K562 (cell line): ENCODE data around the gene ZSWIM3. TPM values are rescaled to one million over a fixed set of nuclear protein-coding genes. Genes with fewer than 3 reads are reported as not detected.
A peak's percentile ranks its signal among the peaks of the same experiment; 100 is the strongest.

Experiments used
- ARID3B ChIP-seq: fragments of 250-450 bp; sonication (Bioruptor Pico); IDR thresholded peaks from 2 replicates; pipeline ENCODE4 v1.4.0; 2020; ENCODE audit warnings: borderline replicate concordance
- ELK3 ChIP-seq: fragments of 450-650 bp; formaldehyde crosslinking; IDR thresholded peaks from 2 replicates; pipeline ENCODE4 v1.4.0; 2020; ENCODE audit warnings: mild to moderate bottlenecking
- GATA2 ChIP-seq: sonication (generic); formaldehyde crosslinking; IDR thresholded peaks from 2 replicates; pipeline ENCODE4 v1.4.0; 2020; ENCODE audit warnings: mild to moderate bottlenecking, missing genetic modification reagents
- GTF2F1 ChIP-seq: IDR thresholded peaks from 2 replicates; pipeline ENCODE4 v1.6.1; 2011; ENCODE audit warnings: low read depth, low read length, improper control_type of control experiment
- MTA1 ChIP-seq: fragments of 450-650 bp; IDR thresholded peaks from 2 replicates; pipeline ENCODE4 v1.6.1; 2017; ENCODE audit warnings: borderline replicate concordance
- MXD1 ChIP-seq: fragments of 250-450 bp; sonication (Bioruptor Pico); IDR thresholded peaks from 2 replicates; pipeline ENCODE4 v1.8.0; 2021; ENCODE audit warnings: borderline replicate concordance, mild to moderate bottlenecking, moderate library complexity; ENCODE audit not compliant: poor library complexity, severe bottlenecking
- NCOA2 ChIP-seq, 2 experiments: fragments of 450-650 bp; IDR thresholded peaks; 2 replicates each; pipeline ENCODE4 v1.6.1; 2018; ENCODE audit warnings: mild to moderate bottlenecking in 2 of 2, moderate library complexity in 1 of 2; ENCODE audit not compliant: partially characterized antibody in 2 of 2
- PHB2 ChIP-seq: fragments of 450-650 bp; IDR thresholded peaks from 2 replicates; pipeline ENCODE4 v1.6.1; 2017; ENCODE audit warnings: low read depth
- POLR2A ChIP-seq: fragments of 450-650 bp; conservative IDR thresholded peaks from 2 replicates; pipeline ENCODE4 v1.6.1; 2016
- PYGO2 ChIP-seq: fragments of 450-650 bp; IDR thresholded peaks from 2 replicates; pipeline ENCODE4 v1.6.1; 2016; ENCODE audit warnings: mild to moderate bottlenecking, missing genetic modification characterization, moderate library complexity, missing compliant biosample characterization
- SOX6 ChIP-seq: fragments of 450-650 bp; IDR thresholded peaks from 2 replicates; pipeline ENCODE4 v1.6.1; 2014; ENCODE audit warnings: mild to moderate bottlenecking
- SREBF2 ChIP-seq: sonication (generic); formaldehyde crosslinking; IDR thresholded peaks from 2 replicates; pipeline ENCODE4 v1.4.0; 2020; ENCODE audit warnings: mild to moderate bottlenecking, missing genetic modification reagents
- ZBTB12 ChIP-seq: fragments of 250-450 bp; sonication (Bioruptor Pico); IDR thresholded peaks from 2 replicates; pipeline ENCODE4 v1.4.0; 2020
- ZBTB33 ChIP-seq: sonication (generic); formaldehyde crosslinking; IDR thresholded peaks from 2 replicates; pipeline ENCODE4 v1.8.1; 2023; ENCODE audit warnings: mild to moderate bottlenecking, missing genetic modification reagents
- polyA plus RNA-seq, 8 experiments: library from polyadenylated mRNA; depleted of rRNA in 4 of 8; stranded (reverse) in 5 of 8; unstranded in 3 of 8; fragments of >200 nt; fragmentation: Nextera tagmentation in 2 of 8; fragmentation: Illumina TruSeq in 1 of 8; extraction: Ambion mirVana in 2 of 8; extraction: Trizol in 1 of 8; gene quantifications; 2 replicates each; pipeline versions ENCODE4 v1.2.1 to v1.2.3, GENCODE V29; 2011 to 2014; ENCODE audit warnings: inconsistent platforms in 1 of 8, missing spikeins in 1 of 8
- total RNA-seq, 7 experiments: library from RNA; depleted of rRNA in 6 of 7; stranded (reverse); fragments of >200 nt in 6 of 7; fragmentation: Illumina TruSeq in 2 of 7; extraction: Trizol in 2 of 7; gene quantifications; 2 replicates each; pipeline versions ENCODE4 v1.2.1 to v1.2.3, GENCODE V29; 2011 to 2021; ENCODE audit warnings: low replicate concordance in 1 of 7

The ZSWIM3 gene
- total and polyA plus RNA-seq, 9 of the 15 experiments (the other 6 are each of a cell fraction or from before 2014, with no cell fraction given) = 1.7 to 4.3 (median 2.9) TPM

- TF ChIP-seq ZBTB12 (CRISPR knock-in tag) (no peak), POLR2A (peak; percentile 92), MXD1 (no peak), PYGO2 (tag) (no peak), GTF2F1 (peak; percentile 47; the same call in 1 of the 2 replicates), SREBF2 (0 out of 2 replicates have a peak, but pooled peaks have one; percentile 46), ARID3B (CRISPR knock-in tag) (no peak), PHB2 (no peak; the same call in 1 of the 2 replicates), ZBTB33 (peak; percentile 93), NCOA2 (IDR thresholded peaks at IDR 0.05; ENCODE audit: partially characterized antibody in 2 of 2) (no peak), SOX6 (peak; percentile 81), MTA1 (no peak), ELK3 (CRISPR knock-in tag) (no peak), GATA2 (no peak)
Observed at GRCh38 chr20:45910670-45911485, 53.5 kb downstream of the ZSWIM3 start (continued).
